HG02884 (cell line): ENCODE results near the gene RPH3AL.
"Not testable (repeated sequence)": the region's sequence is repeated elsewhere in the genome, so short reads cannot be mapped to it uniquely, and the experiment has no call there.

Experiments used
- ATAC-seq: cut with Tn5 transposase; IDR thresholded peaks from one replicate; pipeline ENCODE4 v1.9.1; 2021; ENCODE audit warnings: mild to moderate bottlenecking, moderate library complexity; ENCODE audit not compliant: unreplicated experiment

RPH3AL gene

GRCh38 chr17:227946-228615, 124.5 kb downstream of the RPH3AL start:
- ATAC-seq = no peak

- no peak for ATAC-seq
Measured at GRCh38 chr17:227078-227945, 125.3 kb downstream of the RPH3AL start.

- no peak for ATAC-seq
Measured at GRCh38 chr17:226108-227077, 126.2 kb downstream of the RPH3AL start.

- no peak for ATAC-seq
Measured at GRCh38 chr17:225551-225950, 127.1 kb downstream of the RPH3AL start.

- not testable (repeated sequence) for ATAC-seq
Measured at GRCh38 chr17:224576-224975, 128.0 kb downstream of the RPH3AL start.

- ATAC-seq = no peak
Measured at GRCh38 chr17:223723-224471, 128.7 kb downstream of the RPH3AL start.

- ATAC-seq = no peak
Measured at GRCh38 chr17:222172-222571, 130.4 kb downstream of the RPH3AL start.

- ATAC-seq = no peak
Measured at GRCh38 chr17:219696-220095, 132.9 kb downstream of the RPH3AL start.

- no peak for ATAC-seq
Measured at GRCh38 chr17:218432-219110, 134.0 kb downstream of the RPH3AL start.

GRCh38 chr17:216625-217024, 136.0 kb downstream of the RPH3AL start:
- no peak for ATAC-seq

GRCh38 chr17:215563-216478, 136.8 kb downstream of the RPH3AL start:
- ATAC-seq = not testable (repeated sequence)

GRCh38 chr17:214881-215331, 137.7 kb downstream of the RPH3AL start:
- ATAC-seq = no peak

GRCh38 chr17:213286-214105, 139.1 kb downstream of the RPH3AL start:
- no peak for ATAC-seq

GRCh38 chr17:210402-210801, 142.2 kb downstream of the RPH3AL start:
- ATAC-seq = no peak

GRCh38 chr17:208429-208828, 144.2 kb downstream of the RPH3AL start:
- ATAC-seq = no peak

- ATAC-seq = no peak
Measured at GRCh38 chr17:207775-208174, 144.8 kb downstream of the RPH3AL start.

- no peak for ATAC-seq
Measured at GRCh38 chr17:206941-207560, 145.6 kb downstream of the RPH3AL start.
